Mesenteric fat pad (tissue), 1 donor: ENCODE data around the gene ADRA2C. TPM values are rescaled to one million over a fixed set of nuclear protein-coding genes. Genes with fewer than 3 reads are reported as not detected.

Experiments
- DNase-seq: peaks from one replicate; pipeline ENCODE4 v3.0.0-alpha.2; 2020; ENCODE audit warnings: low spot score
- long read RNA-seq: library from polyadenylated mRNA; unstranded; transcript quantifications from one replicate; pipeline ENCODE4 v2.0.0, GENCODE V29; 2020
- total RNA-seq: library from RNA; stranded (reverse); fragmentation: NEBNext Ultra II Directional; extraction: Animal tissue kit (Norgen Biotek cat#: 25700); gene quantifications from one replicate; pipeline ENCODE4 v1.2.1, GENCODE V29; 2021
- donor health status: DM: yes; HTN: yes; CAD: no.

The ADRA2C gene
- 8.6 TPM for total RNA-seq
- long read RNA-seq, partial matches to known transcripts = 0 of 1 reads
- long read RNA-seq, other reads (novel, unspliced or antisense) = 0 of 1 reads

- DNase-seq = no peak
Observed at GRCh38 chr4:3766036-3766784, at the start of gene ADRA2C. ADRA2C (plus strand) TSS chr4:3766385; CDS start chr4:3766607, 222 bp downstream.

GRCh38 chr4:3716631-3717235, 49.5 kb upstream of the ADRA2C start:
- DNase-seq = no peak

- DNase-seq = no peak
Observed at GRCh38 chr4:3717241-3717640, 48.9 kb upstream of the ADRA2C start.

- DNase-seq = no peak
Observed at GRCh38 chr4:3718462-3718861, 47.7 kb upstream of the ADRA2C start.

GRCh38 chr4:3719191-3719590, 47.0 kb upstream of the ADRA2C start:
- DNase-seq = no peak

GRCh38 chr4:3719836-3720235, 46.3 kb upstream of the ADRA2C start:
- DNase-seq = no peak

GRCh38 chr4:3720466-3720865, 45.7 kb upstream of the ADRA2C start:
- no peak for DNase-seq

GRCh38 chr4:3721186-3721585, 45.0 kb upstream of the ADRA2C start:
- no peak for DNase-seq

- no peak for DNase-seq
Observed at GRCh38 chr4:3721627-3722026, 44.6 kb upstream of the ADRA2C start.

GRCh38 chr4:3722446-3723231, 43.5 kb upstream of the ADRA2C start:
- no peak for DNase-seq

GRCh38 chr4:3723232-3723642, 42.9 kb upstream of the ADRA2C start:
- DNase-seq = no peak

- no peak for DNase-seq
Observed at GRCh38 chr4:3724319-3725231, 41.6 kb upstream of the ADRA2C start.

- no peak for DNase-seq
Observed at GRCh38 chr4:3725936-3726870, 40.0 kb upstream of the ADRA2C start.

- no peak for DNase-seq
Observed at GRCh38 chr4:3727847-3728469, 38.2 kb upstream of the ADRA2C start.

GRCh38 chr4:3729188-3729881, 36.9 kb upstream of the ADRA2C start:
- DNase-seq = no peak

- no peak for DNase-seq
Observed at GRCh38 chr4:3729882-3730226, 36.3 kb upstream of the ADRA2C start.

- DNase-seq = no peak
Observed at GRCh38 chr4:3730422-3731190, 35.6 kb upstream of the ADRA2C start.
